Cardiac fibroblast (primary cell): ENCODE measurements around the gene PLCZ1.
"Not testable (repeated sequence)": the region's sequence is repeated elsewhere in the genome, so short reads cannot be mapped to it uniquely, and the experiment has no call there.

Source experiments
- DNase-seq, 2 donors: peaks; one replicate each; pipeline versions ENCODE4 v3.0.0 to v3.0.0-alpha.2; 2010; ENCODE audit warnings: low read depth in 2 of 2
- H3K4me3 ChIP-seq, 2 donors: replicated peaks in 1 of 2; 1 replicate in 1 of 2; 2 replicates in 1 of 2; pipeline ENCODE4 v1.5.1; 2011; ENCODE audit warnings: low read depth in 2 of 2, low read length in 2 of 2, mild to moderate bottlenecking in 2 of 2, moderate library complexity in 1 of 2
- CTCF ChIP-seq: IDR thresholded peaks from one replicate; pipeline ENCODE4 v1.5.1; 2011; ENCODE audit warnings: low read depth, mild to moderate bottlenecking, low read length, inconsistent platforms

Gene PLCZ1

GRCh38 chr12:18703911-18704310, 33.9 kb downstream of the PLCZ1 start:
- DNase-seq = no peak
- H3K4me3 ChIP-seq = no peak overlapping the region
- no peak for TF ChIP-seq CTCF

- DNase-seq = peak in 1 of 2 donors; percentile 11
- TF ChIP-seq CTCF = no peak
- no peak overlapping the region for H3K4me3 ChIP-seq
Measured at GRCh38 chr12:18703321-18703720, 34.5 kb downstream of the PLCZ1 start.

- peak; percentile 93 to 97 for DNase-seq
- no peak overlapping the region for H3K4me3 ChIP-seq
- no peak for TF ChIP-seq CTCF
Measured at GRCh38 chr12:18700271-18700670, 37.5 kb downstream of the PLCZ1 start.

- DNase-seq = peak; percentile 41 to 59
- H3K4me3 ChIP-seq = no peak overlapping the region
- no peak for TF ChIP-seq CTCF
Measured at GRCh38 chr12:18696971-18697602, 40.7 kb downstream of the PLCZ1 start.

GRCh38 chr12:18693986-18694385, 43.8 kb downstream of the PLCZ1 start:
- not testable (repeated sequence) for H3K4me3 ChIP-seq, DNase-seq

- H3K4me3 ChIP-seq = no peak overlapping the region
- DNase-seq = peak; percentile 29 to 95
- no peak for TF ChIP-seq CTCF
Measured at GRCh38 chr12:18690653-18691052, 47.2 kb downstream of the PLCZ1 start.

- H3K4me3 ChIP-seq = no peak overlapping the region
- no peak for DNase-seq
- no peak for TF ChIP-seq CTCF
Measured at GRCh38 chr12:18689771-18690170, 48.0 kb downstream of the PLCZ1 start.
